ENCODE data around the gene LRMDA.
"Not testable (repeated sequence)": the region's sequence is repeated elsewhere in the genome, so short reads cannot be mapped to it uniquely, and the experiment has no call there.

The LRMDA gene

GRCh38 chr10:75743291-75743778 lies 311.9 kb downstream of the LRMDA start:
- no peak for DNase-seq (ENCODE audit: low read depth in 2 of 2)

DNA sequence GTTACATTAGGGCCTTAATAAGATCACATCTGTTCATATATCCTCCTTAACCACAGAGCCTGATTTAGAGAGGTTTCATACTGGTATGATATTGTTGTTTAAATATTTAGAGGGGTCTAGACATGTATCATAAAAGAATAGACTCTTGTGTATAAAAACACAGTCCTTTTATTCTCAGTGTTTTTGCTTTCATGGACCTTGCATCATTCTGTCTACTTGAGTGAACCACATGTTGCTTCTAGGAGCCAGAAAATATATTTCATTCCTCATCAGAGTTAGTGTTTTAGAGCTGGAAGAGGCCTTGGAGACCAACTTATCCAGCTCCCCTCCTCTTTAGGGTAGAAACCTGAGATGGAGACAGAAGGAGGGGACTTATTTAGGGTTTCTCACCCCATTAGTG lies 312.8 kb downstream of the LRMDA start:
- DNase-seq (ENCODE audit: low read depth in 2 of 2): peak; percentile 29 to 31

DNA sequence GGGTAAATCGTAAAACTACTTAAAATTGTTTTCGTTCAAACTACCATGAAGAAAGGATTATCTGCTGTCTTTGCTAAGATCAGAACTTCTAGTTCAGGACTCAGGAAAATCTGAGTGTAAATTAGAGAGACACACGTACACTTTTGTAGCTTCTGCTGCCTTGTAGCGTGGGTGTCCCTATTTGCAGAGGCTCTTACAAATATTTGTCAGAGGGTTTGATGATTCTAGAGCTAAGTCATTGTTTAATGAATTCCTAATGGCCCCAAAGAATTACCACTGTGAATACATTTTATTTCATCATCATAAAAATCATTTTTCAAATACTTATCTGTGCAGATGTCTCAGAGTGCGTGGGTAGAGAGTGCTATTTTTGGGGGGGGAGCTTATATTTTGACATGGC lies 314.9 kb downstream of the LRMDA start:
- no peak for DNase-seq (ENCODE audit: low read depth in 2 of 2)

GRCh38 chr10:75750093-75750875 lies 318.9 kb downstream of the LRMDA start:
- DNase-seq (ENCODE audit: low read depth in 2 of 2): not testable (repeated sequence)

DNA sequence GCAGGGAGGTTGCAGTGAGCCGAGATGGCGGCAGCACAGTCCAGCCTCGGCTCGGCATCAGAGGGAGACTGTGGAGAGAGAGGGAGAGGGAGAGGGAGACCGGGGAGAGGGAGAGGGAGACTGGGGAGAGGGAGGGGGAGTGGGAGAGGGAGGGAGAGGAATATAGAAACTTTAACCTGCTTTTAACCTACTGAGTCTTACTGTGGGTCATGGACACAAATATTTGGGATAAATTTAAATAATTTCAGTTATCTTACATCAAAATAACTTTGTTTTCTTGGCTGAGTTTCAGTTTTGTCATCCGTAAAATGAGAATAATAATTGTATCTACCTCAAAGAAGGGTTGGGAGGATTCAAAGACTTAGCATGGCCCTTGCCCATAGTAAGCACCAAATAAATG lies 319.8 kb downstream of the LRMDA start:
- DNase-seq (ENCODE audit: low read depth in 2 of 2): no peak

DNA sequence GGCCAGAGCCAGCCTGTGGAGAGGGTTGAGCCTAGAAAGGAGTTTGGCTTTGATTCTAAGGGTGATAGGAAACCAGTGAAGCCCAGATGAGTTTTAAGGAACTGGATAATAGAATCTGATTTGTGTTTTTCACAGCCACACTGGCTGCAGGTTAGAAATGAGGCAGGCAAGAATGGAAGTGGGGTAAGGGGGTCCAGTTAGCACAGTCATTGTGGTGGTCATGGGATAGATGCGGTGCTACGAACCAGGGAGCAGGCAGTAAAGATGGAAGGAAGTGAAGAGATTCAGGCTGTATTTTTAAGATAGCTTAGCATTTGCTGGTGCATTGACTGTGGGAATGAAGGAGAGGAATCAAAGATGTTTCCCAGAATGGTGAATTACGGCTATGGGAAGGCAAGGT lies 322.2 kb downstream of the LRMDA start:
- no peak for DNase-seq (ENCODE audit: low read depth in 2 of 2)

DNA sequence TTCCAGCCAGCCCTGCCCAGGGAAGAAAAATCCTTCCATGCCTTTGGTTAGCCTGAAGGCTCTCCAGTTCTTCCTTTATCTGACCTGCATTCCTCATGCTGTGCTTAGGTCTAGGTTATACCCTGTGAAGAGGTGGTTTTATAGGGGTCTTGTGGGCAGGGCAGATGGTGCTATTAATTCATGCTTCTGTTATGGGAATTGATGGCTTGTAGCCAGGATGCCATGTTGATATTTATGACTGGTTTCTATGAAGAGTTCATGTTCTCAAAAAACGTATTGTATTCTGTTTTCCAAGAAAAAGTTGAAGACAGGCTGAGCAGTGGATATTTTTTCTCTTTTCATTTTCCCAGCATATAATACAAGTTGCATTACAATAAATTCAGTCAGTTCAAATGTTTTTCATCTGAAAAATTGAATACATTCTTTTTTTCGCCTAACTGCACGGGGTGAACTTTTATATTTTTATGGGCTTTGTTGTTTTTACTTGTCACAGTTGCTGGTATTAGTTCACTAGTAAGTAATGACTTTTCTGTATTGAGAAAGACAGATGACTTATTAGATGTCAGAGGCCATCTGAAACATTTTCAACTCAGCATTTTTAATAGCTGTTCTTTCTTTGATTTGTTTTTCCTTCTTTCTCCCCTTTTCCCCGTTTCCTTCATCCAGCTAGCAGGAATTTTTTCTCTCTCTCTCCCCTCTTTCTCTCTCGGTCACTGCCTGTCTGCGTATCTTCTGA lies 322.8 kb downstream of the LRMDA start:
- DNase-seq (ENCODE audit: low read depth in 2 of 2): no peak

DNA sequence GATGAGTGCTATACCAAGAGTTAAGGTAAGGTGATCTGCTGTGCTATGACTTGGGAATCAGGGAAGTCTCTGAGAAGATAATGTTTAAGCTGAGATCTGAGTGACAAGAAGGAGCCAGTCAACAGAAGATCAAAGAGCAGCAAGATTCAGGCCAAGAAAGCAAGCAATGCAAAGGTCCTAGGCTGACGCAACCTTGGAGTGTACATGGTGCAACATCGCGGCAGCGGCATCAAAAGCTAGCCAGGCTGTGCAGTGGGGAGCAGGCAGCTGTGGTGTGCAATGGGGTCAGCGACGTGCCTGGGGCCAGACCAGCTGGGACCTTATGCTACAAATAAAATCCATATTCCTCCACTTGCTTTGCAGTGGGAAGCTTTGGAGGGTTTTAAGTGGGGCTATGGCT lies 324.1 kb downstream of the LRMDA start:
- no peak for DNase-seq (ENCODE audit: low read depth in 2 of 2)

GRCh38 chr10:75761289-75761688 lies 329.9 kb downstream of the LRMDA start:
- DNase-seq (ENCODE audit: low read depth in 2 of 2): no peak

DNA sequence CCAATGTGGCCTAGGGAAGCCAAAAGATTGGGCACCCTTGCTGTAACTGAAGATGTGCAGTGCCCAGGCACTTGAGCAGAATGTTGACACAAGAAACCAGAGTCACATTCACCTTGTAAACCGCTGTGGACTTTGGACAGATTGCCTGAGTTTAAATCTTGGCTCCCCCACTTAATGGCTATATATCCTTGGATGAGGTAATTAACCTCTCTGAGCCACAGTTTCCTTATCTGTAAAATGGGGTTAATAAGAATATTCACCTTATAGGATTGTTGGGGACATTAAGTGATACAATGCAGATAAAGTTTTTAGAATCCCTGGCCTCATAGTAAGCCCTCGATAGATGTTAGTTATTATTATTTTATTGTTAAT lies 331.0 kb downstream of the LRMDA start:
- DNase-seq (ENCODE audit: low read depth in 2 of 2): no peak

DNA sequence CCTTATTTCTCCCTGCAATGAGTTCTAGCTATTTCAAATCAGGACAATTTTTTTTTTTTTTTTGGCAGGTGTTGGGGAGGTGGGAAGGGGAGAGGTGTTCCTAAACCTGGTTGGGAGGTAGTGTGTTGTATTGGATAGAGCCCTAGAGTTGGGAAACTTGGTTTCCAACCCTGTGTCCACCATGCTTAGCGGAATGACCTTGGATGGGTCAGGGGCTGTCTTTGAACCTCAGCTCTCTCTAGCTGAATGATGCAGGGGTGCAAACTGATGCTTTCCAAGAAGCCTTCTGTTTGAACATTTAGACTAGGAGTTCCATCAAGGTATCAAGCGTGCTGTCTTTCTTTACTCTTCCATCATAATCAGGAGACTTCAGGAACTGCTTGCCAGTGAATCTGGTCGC lies 332.2 kb downstream of the LRMDA start:
- no peak for DNase-seq (ENCODE audit: low read depth in 2 of 2)

GRCh38 chr10:75764974-75765788 lies 333.8 kb downstream of the LRMDA start:
- DNase-seq (ENCODE audit: low read depth in 2 of 2): no peak

- no peak for DNase-seq (ENCODE audit: low read depth in 2 of 2)
Measured at GRCh38 chr10:75765789-75766096, 334.3 kb downstream of the LRMDA start.

- no peak for DNase-seq (ENCODE audit: low read depth in 2 of 2)
Measured at GRCh38 chr10:75766106-75766505, 334.7 kb downstream of the LRMDA start.

- not testable (repeated sequence) for DNase-seq (ENCODE audit: low read depth in 2 of 2)
Measured at GRCh38 chr10:75766752-75767151, 335.3 kb downstream of the LRMDA start.

DNA sequence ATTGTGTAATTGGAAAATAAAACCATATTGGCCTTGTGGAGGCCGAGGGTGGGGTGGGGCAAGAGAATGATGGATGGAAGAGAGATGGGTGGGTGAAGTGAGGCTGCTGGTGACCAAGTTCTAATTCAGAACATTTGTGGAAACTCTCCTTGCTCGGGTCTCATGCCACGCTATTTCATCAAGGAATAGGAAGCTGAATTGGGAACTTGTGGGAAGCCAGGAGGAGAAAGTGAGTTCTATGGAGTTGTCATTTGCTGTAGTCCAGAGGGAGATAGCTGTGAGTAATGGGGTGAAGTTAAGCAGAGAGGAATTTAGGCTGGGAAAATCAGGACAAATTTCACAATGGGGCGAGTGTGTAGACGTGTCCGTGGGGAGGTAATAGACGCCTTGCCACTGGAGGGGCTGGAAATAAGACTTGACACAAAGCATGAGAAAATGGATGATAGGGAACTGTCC lies 339.2 kb downstream of the LRMDA start:
- peak in 1 of 2 experiments; percentile 1 for DNase-seq (ENCODE audit: low read depth in 2 of 2)

GRCh38 chr10:75771606-75772005 lies 340.2 kb downstream of the LRMDA start:
- DNase-seq (ENCODE audit: low read depth in 2 of 2): no peak

DNA sequence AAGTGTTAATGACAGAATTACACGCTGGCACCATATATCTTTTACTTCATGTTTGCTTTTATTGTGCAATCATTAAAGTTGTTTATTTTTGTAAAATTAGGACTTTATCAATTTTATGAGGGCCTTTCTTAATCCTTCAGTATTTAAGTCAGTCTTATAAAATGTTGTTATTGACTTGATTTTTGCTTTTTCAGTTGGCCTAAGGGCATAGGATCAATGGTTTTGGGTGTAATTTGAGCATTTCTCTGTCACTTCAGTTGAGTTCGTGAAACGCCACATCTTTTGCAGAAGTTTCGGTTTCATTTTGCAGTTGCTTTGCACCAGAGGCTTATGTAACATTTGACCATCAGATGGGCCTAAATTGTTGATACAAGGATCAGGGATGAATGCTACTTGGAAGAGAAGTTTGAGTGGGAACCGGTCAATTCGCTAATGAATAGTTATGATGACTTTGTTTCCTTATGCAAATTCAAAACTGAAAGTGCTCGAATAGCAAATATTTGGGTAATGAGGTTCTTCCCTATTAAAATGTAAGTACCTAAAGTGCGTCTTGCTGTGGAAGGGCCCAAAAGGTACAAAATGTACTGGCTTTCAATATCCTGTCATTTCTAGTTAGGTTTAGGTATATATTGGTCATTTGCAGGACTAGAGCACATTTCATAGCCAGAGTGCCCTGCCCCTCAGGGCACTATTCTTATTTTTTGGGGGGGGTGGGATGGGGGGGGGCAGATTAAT lies 340.9 kb downstream of the LRMDA start:
- DNase-seq (ENCODE audit: low read depth in 2 of 2): no peak

DNA sequence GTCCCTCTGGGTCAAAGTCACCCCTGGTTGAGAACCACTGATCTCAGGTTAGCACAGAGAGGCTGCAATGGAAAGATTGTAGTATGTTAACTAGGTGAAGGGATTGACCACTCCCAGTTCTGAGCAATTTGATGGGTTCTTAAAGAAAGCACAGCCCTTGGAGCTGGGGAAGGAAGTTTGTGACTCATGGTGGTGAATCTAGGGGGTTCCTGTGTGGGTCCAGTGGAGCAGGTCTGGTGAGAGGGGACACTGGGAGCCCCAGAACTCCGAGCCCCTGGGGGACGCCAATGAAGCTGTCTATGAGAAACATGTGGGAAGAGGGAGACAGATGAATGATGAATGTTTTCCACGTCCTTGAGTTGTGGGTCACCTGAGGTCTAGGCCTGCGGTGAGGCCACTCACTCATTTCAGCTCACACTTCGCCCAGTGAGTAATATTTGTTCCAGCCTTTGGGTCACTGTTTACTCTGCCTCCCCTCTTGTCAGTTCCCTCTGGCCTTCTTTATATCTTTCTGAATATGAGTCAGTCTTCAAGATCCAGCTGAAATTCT lies 341.9 kb downstream of the LRMDA start:
- peak in 1 of 2 experiments; percentile 3 for DNase-seq (ENCODE audit: low read depth in 2 of 2)

GRCh38 chr10:75773813-75774782 lies 342.7 kb downstream of the LRMDA start:
- no peak for DNase-seq (ENCODE audit: low read depth in 2 of 2)

Data from fibroblast of skin of left quadriceps (primary cell).